Activated T-cell treated with anti-CD3 and anti-CD28 coated beads for 4 hours (primary cell): ENCODE measurements around the gene ACIN1.

Experiments
- DNase-seq: peaks from one replicate; pipeline ENCODE4 v3.0.0-alpha.2; 2020

Gene ACIN1, protein sequence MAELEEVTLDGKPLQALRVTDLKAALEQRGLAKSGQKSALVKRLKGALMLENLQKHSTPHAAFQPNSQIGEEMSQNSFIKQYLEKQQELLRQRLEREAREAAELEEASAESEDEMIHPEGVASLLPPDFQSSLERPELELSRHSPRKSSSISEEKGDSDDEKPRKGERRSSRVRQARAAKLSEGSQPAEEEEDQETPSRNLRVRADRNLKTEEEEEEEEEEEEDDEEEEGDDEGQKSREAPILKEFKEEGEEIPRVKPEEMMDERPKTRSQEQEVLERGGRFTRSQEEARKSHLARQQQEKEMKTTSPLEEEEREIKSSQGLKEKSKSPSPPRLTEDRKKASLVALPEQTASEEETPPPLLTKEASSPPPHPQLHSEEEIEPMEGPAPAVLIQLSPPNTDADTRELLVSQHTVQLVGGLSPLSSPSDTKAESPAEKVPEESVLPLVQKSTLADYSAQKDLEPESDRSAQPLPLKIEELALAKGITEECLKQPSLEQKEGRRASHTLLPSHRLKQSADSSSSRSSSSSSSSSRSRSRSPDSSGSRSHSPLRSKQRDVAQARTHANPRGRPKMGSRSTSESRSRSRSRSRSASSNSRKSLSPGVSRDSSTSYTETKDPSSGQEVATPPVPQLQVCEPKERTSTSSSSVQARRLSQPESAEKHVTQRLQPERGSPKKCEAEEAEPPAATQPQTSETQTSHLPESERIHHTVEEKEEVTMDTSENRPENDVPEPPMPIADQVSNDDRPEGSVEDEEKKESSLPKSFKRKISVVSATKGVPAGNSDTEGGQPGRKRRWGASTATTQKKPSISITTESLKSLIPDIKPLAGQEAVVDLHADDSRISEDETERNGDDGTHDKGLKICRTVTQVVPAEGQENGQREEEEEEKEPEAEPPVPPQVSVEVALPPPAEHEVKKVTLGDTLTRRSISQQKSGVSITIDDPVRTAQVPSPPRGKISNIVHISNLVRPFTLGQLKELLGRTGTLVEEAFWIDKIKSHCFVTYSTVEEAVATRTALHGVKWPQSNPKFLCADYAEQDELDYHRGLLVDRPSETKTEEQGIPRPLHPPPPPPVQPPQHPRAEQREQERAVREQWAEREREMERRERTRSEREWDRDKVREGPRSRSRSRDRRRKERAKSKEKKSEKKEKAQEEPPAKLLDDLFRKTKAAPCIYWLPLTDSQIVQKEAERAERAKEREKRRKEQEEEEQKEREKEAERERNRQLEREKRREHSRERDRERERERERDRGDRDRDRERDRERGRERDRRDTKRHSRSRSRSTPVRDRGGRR

DNA sequence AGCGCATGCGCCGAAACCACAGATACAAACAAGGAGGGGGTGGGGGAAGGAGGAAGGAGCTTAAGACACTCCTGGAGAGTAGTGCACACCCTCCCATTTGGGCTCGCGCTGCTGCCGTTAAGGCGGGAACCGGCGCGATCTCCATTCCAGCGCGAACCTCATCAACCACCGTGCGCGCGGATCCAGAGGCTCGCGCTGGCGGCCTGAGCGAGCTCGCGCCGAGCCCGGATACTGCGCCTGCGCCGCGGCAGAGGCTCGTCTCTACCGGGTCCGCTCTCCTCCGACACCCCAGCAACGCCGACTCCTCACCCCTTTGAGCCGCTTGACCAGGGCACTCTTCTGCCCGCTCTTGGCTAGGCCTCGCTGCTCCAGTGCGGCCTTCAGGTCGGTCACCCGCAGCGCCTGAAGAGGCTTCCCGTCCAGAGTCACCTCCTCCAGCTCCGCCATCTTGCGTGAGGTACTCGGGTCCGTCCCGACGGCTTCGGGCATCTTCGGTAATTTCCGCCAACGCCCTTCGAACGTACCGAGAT lies at the start of gene ACIN1:
Gene ACIN1 (minus strand): TSS at position 471 of the 530 bp plus-strand sequence. CDS start 24 bp downstream, at position 447.
- peak; percentile 47 for DNase-seq

DNA sequence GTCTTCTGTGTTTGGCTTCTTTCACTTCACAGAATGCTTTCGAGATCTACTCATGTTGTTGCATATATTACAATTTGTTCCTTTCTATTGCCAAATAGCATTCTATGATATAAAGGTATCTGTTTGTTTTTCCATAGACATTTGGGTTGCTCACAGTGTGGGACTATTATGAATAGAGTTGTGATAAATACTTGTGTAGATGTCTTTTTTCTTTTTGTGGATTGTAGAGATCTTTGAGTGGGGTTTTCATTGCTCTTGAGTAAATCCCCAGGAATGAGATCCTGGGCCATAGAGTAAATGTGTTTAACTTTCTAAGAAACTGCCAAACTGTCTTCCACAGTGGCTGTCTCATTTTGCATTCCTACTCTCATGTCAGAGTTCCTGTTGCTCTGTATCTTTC lies 49.0 kb upstream of the ACIN1 start:
- no peak for DNase-seq

DNA sequence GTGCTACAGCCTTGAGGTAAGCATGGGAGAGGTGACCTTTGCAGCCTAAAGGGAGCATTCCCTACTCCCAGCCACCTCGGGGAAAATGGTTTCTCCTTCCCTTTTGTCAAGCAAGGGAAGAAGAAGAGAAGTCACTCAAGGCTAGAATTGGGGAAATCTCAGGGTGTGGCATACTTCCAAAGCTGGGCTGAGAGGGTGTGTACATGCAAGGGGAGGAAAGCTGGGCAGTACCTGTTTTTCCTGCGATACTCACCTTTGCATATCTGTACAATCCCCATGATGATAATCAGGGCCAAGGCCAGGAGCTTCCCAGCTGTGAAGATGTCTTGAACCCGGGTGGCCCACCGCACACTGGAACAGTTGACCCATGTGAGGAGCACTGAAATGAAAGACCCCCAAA lies 47.9 kb upstream of the ACIN1 start:
- DNase-seq: no peak

DNA sequence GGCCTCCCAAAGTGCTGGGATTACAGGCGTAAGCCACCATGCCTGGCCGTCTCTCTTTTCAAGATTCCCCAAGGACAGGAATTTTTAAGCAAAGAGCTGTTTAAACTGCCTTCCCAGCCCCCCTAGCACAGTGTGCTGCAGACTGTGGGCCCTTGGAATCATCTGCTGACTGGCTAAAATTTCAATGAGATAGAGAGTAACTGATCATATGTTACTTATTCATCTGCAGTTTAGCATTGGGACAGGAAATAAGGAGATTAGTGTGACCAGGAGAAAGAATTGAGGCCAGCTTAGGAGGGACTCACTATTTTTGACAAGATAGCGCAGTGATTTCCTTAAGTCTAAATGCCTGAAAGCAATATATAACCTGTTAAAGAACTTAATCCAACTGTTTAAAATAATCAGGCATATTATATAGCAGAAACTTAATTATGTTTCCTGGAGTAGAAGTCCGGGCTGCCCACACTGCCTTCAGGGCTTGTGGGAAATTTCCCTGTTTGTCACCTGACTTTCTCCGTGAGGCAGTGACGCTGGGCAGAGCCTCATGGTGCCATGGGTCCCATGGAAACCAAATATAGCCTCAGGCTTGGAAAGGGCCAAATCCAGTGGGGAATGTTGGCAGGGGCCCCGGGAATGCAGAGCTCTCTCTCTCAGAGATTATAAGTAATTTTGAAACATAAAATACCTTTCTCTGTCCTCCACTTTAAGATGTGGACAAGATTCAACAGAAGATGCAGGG lies 46.9 kb upstream of the ACIN1 start:
- no peak for DNase-seq

DNA sequence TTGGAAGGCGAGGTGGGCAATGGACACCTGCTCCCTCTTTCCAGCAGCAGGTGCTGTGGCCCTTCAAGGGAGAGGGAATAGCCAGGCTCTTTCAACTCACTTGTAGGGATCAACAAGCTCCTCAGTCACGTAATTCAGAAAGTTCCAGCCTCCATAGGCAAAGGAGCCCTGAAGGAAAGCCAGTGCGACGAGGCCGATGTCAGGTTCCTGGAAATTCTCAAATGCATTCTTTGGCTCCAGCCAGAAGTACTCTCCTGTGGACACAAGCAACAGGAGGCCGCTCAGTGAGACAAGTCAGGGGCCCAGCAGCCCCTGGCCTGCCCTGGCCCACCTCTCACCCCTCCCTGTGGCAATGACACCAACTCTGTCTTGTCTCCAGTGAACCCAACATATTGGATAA lies 45.4 kb upstream of the ACIN1 start:
- DNase-seq: no peak

DNA sequence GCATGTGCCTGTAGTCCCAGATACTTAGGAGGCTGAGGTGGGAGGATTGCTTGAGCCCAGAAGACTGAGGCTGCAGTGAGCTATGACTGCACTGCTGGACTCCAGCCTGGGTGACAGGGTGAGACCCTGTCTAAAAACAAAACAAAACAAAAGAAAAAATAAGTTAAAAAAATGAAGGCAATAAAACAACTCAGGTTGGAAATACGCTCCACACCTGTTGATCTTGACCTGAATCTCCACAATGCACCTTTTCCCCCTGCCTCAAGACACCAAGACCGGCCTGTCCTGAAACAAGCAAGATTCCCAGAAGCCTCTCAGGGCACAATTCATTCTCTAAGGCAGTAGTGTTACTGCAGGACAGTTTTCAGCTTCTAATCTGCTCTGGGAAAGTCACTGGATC lies 44.9 kb upstream of the ACIN1 start:
- DNase-seq: no peak

DNA sequence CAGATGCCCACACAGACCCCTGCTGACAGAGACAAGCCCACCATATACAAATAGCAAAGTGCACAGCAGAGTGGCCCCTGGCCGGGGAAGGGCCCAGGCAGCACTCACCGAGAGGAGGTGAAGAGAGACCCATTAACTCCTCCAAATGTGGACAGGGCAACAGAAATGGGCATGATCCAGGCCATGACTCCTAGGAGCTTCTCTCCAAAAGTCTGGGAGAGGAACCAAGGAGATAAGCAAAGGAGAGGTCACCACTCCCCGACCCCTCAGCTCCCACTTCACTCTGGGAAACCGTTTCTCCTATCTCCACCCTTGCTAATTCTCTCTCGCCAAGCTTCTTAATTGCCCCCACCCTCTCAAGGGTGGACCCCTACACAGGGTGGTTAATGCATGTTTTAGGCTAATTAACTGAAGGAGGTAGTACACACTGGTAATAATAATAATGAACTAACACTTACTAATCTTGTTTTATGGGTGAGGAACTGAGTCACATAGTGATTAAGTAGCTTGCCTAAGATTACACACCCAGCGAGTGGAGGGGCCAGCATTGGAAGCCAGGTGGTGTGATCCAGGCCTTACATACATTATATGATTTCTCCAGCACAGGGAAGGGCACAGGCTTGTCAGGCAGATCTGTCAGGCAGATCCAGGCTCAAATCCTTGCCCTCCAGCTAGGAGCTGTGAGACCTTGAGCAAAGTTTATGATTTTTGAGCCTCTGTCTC lies 43.0 kb upstream of the ACIN1 start:
- no peak for DNase-seq

DNA sequence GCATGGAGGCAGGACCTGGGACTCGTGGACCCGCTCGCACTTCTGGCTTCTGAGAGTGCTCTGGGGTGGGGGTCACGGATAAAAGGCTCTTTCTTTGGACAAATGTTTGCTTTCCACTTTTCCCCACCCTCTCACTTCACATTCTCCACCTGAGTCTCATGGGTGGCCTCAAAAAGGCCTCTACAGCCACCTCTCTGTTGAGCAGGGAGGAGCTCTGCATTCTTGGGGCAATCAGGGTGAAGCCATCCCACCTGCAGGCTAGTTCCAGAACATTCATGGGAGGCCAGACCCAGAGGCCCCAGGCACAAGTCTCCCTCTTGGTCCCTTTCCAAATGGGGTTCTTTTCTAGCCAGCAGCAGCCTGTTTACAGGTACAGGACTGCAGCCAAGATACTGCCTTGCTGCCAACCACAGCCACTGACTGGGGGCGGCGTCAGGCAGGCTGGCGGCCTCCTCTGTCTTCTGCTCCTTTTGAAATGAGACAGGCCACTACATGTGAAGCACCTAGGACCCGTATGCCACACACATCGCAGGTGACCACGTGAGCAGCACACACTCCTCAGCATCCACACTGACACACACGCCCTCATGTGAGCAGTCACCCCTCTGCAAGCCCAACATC lies 42.4 kb upstream of the ACIN1 start:
- DNase-seq: no peak

DNA sequence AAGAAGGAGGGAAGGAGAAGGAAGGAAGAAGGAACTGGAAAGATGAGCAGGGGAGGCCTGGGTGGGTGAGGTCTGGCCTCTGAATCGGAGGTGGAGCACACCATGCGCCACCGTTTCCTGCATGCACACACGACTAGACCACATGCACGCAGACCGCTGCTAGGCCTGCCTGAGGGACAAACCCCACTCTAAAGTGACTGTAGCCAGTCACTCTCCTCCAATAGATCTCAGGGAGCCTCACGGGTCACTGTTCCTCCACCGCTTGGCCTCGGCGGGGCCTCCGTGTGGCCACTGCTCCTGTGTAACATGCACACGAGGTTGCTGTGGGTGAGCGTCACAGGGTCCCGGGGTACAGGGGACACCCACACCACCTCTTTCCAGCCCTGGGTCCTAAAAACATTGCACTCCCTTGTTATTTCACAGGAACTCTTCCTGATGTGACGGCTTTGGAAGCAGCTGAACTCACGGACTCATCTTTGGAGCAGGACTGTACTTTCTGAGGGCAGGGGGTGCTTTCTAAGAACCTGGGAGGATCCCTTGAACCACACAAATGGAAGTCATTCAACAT lies 41.7 kb upstream of the ACIN1 start:
- DNase-seq: no peak

DNA sequence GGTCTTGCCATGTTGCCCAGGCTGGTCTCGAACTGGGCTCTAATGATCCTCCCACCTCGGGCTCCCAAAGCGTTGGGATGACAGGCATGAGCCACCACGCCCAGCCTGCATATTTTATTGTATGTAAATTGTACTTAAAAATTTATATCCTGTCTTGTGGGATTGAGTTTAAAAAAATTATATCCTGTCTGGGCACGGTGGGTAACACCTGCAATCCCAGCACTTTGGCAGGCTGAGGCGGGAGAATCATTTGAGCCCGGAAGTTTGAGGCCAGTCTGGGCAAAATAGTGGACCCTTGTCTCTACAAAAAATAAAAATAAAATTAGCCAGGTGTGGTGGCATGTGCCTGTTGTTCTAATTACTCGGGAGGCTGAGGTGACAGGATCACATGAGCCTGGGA lies 38.0 kb upstream of the ACIN1 start:
- no peak for DNase-seq

DNA sequence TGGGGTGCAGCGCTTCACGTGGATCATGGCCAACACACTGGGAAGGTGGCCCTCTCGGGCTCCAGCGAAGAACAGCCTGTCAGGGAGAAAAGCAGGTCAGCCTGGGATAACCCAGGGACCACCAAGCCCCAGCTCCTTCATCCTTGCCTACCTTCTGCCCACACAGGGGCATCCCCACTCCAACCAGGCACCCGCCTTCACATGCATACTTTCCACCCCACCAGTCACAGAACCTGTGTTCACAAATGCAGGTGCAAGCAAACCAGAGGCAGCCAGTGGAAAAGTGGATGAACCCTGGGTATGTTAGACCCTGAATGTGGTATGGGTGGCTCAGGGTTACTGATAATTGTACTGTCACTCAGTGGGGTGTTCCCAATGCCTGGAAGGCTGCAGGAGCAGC lies 36.5 kb upstream of the ACIN1 start:
- no peak for DNase-seq

DNA sequence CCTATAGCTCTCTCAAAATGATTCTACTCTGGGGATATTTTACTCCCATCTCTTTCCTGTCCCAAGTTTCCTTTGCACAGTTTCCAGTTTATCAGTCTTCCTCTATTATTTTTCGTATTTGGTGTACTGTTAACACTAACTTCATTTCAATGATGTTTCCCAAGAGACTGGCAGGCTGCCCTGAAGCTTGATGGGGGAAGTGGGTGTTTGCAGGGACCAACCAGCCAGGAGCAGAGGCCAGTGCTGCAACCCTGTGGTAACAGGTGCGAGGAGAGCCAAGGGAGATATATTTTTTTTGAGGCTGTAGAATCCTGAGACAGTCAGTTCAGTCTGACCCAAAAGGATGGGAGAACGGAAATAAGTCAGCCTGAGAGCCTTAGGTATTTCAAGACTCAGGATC lies 35.9 kb upstream of the ACIN1 start:
- DNase-seq: no peak

DNA sequence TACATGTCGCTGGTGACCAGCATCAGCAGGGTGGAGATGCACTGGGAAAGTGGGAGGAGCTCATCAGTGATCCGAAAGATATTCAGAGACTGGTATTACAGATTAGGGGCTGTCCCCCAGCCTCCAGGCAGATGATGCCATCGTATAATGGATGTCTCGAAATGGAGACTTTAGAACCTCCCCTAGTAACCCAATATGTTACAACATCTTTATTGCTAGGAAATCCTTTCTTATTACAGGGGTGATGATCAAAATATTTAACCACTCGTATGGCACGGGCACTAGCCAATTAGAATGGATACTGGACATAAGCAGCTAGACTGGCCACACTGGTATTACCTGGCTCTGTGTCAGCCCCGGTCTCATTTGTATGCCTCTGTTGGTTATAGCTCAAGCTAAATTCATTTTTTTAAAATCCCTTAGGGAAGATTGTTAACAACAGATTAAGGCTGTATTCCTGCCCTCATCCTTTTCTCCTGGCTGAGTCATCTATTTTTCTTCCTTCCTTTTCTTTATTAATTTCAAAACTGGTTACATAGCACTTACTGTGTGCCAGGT lies 34.9 kb upstream of the ACIN1 start:
- DNase-seq: no peak

DNA sequence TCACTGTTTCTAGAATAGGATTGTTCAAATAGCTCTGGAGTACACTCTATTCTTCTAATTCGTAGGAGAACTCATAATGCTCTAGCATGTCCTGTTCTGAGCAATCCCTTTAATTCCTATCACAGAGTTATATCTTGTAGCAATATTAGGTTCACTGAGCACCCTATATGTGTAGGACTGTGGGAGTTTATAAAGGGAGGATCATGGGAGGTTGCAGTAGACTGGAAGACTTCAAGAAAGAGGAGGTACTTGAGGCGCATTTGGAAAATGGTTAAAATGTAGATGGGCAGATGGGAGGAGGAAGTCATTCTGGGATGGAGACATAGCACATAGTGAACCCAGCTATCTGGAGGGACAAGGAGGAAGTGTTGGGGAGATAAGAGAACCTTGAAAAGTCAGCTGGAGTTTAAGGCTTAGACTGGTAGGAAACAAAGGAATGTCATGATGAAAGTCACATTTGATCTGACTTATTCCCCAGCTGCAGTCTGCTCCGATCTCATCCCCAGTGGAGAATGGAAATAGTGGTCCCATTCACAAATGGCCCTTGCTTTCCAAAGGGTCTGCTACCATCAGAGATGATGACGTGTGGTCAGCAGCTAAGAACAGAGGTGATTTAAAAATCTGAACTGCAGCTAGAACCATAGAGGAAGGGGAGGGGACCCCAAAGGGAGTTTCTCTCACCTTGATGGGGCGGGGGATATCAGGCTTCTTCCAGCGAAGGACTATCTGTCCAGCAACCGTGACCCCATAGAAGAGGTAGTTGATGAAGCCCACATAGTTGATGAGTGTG lies 34.2 kb upstream of the ACIN1 start:
- DNase-seq: no peak

DNA sequence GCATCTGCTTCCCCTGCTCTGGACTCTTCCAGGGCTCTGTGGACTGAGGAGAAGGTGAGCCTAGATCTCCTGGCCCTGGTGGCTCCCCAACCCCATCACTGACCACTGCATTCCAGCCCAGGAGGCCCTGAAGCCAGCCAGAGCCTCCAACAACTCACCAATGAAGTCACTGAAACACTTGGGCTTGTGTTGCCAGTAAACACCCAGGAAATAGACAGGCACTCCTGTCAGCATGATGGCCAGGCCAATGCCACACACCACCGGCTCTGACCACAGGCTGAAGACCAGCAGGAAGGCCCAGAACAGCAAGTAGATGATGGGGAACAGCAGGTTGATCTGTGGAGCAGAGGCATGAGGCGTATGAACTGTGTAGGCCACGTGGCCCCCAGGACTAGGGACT lies 32.9 kb upstream of the ACIN1 start:
- no peak for DNase-seq

DNA sequence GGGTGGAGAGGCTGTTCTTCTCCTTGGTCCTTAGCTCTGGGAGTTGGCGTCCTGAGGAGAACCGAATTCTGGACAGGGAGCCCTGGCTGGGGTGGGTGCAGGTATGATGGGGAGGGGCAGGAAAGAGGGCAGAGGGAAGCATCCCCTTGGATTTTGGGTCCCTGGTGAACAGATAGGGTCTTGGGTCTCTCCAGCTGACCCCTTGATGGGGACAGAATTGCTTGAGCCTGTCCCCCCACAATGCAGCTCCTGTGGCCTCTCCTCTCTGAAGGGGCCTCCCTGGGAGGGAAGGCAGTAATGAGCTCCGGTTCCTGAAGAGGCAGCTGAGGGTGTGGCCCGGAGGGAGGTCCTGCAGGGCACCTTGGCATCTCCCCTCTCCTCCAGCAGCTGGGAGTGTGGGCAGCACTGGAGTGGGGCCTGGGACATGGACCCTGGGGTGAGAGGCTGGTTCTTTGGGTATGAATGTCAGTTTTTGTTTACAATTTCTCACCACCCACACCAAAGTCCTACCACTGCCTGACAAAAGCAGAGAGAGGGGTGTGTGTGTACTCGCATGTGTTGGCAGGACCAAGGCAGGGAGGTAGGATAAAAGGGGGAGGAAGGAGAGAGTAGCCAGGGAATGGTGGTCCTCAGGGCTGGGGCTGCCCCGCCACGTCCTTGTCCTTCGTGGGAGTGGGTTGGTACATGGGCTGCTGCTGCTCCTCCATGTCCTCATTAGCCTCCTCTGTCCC lies 31.8 kb upstream of the ACIN1 start:
- no peak for DNase-seq

DNA sequence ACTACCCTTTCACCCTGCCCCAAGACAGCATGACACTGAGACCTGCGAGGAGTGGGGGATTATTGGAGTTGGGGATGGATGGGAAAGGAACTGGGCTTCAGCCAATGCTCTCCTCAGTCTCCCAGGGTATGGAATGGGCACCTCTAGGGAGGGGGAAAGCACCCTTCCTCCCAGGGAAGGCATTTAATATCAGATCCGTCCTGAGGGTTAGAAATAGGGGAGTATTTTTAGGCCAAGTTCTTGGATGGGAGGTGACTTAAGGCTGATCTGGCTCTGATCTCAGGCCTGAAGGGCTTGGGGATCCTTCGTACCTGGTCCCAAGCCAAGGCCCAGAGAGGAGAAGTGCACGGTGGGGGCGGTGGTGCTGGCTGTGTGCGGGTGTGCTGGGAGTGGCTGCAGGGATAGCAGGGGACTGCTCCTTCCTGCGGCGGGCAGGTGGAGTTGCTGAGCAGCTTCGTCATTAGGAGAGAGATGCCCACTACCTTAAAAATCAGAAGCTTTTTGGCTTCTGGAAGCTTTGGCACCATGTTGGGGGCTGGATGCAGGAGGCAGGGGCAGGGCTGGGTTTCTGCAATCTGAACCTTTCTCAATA lies 31.1 kb upstream of the ACIN1 start:
- no peak for DNase-seq

DNA sequence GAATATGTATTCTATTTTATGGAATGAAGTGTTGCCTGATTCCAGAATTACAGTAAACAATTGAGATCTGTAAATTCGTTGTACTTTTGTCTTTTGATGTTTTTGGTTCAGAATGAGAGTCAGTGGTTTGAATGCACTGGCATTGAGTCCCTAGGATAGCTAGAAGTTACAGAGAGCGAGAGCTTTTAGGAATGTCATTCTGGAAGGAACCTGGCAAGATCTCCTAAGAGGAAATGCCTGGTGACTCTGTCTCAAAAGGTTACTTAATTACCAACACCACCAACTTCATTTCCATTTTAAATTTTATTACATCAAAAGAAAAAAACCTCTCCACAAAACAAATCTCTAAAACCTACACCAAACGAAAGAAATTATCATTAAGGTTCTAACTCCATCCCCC lies 30.1 kb upstream of the ACIN1 start:
- no peak for DNase-seq
